ENCODE results near the gene LILRA1. TPM values are rescaled to one million over a fixed set of nuclear protein-coding genes. Genes with fewer than 3 reads are reported as not detected.
A peak's percentile ranks its signal among the peaks of the same experiment; 100 is the strongest.

The LILRA1 gene
- total RNA-seq, 6 experiments from 2014 or later: 0.62 to 2.7 (median 1.0) TPM

DNA sequence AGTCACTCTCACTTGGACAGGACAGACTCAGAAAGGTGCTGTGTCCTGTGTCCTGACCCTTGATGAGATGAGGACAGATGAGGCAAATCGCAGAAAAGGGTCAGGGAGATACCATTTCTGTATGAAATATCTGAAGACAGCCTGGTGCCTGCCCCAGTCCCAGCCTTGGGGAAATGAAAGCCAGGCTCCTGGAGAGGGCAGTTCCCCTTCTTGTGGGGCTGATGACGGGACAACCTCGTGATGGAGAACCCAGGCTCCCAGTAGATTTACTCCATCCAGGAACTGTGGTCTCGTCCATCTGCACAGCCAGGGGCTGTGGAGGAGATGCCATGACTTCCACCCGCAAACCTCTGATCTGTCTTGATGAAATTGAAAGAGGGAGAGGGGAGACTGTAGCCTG lies 50.6 kb downstream of the LILRA1 start:
- DNase-seq (no peak), ATAC-seq (peak; percentile 54 to 78 (median 72))
- Histone ChIP-seq H3K27ac (no peak overlapping the region), H3K4me1 (no peaks in the 10 kb centered on the region), H3K9me3 (no peaks in the 10 kb centered on the region), H3K27me3 (no peaks in the 10 kb centered on the region), H3K36me3 (no peaks in the 10 kb centered on the region), H3K4me3 (no peak overlapping the region)
- no peak for TF ChIP-seq POLR2A (IDR thresholded peaks at IDR 0.05)
- TF ChIP-seq, protein P1, sequence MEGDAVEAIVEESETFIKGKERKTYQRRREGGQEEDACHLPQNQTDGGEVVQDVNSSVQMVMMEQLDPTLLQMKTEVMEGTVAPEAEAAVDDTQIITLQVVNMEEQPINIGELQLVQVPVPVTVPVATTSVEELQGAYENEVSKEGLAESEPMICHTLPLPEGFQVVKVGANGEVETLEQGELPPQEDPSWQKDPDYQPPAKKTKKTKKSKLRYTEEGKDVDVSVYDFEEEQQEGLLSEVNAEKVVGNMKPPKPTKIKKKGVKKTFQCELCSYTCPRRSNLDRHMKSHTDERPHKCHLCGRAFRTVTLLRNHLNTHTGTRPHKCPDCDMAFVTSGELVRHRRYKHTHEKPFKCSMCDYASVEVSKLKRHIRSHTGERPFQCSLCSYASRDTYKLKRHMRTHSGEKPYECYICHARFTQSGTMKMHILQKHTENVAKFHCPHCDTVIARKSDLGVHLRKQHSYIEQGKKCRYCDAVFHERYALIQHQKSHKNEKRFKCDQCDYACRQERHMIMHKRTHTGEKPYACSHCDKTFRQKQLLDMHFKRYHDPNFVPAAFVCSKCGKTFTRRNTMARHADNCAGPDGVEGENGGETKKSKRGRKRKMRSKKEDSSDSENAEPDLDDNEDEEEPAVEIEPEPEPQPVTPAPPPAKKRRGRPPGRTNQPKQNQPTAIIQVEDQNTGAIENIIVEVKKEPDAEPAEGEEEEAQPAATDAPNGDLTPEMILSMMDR (IDR thresholded peaks at IDR 0.05): no peak
- intact Hi-C loops (cut with DNase I): no loop called here
- 32% methylated on average over 3 of the region's 5 CpGs for WGBS (ENCODE audit: insufficient coverage, low coverage, low lambda C conversion rate, missing lambda C conversion rate)

DNA sequence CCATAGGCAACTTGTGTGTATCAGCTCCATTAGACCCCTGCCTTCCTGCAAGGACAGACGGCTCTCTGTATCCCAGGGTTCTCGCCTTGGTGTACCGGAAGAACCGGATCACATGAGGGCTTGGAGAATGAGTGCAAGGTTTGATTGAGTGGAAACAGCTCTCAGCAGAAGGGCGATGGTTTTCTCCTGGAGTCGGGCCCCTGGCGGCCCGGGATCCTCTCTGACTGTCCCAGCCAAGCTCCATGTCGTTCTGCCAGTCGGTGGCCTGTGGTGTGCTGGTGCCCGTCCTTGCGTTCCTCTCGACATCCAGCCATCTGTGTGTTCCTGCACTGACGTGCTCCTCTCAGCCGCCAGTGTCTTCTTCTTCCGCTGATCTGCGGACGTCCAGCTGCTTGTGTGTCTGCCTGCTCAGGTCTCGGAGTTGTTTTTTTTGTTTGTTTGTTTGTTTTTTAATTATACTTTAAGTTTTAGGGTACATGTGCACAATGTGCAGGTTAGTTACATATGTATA lies 53.0 kb downstream of the LILRA1 start:
- no peak for TF ChIP-seq POLR2A (IDR thresholded peaks at IDR 0.05)
- TF ChIP-seq, protein P1 (IDR thresholded peaks at IDR 0.05): no peak
- Histone ChIP-seq H3K9me3 (no peaks in the 10 kb centered on the region), H3K4me3 (no peak overlapping the region), H3K27ac (no peak overlapping the region), H3K27me3 (no peaks in the 10 kb centered on the region), H3K36me3 (no peaks in the 10 kb centered on the region), H3K4me1 (no peaks in the 10 kb centered on the region)
- WGBS (ENCODE audit: insufficient coverage, low coverage, low lambda C conversion rate, missing lambda C conversion rate): 72% methylated on average over 11 of the region's 19 CpGs
- DNase-seq (no peak), ATAC-seq (no peak)
- intact Hi-C loops (cut with DNase I): no loop called here

DNA sequence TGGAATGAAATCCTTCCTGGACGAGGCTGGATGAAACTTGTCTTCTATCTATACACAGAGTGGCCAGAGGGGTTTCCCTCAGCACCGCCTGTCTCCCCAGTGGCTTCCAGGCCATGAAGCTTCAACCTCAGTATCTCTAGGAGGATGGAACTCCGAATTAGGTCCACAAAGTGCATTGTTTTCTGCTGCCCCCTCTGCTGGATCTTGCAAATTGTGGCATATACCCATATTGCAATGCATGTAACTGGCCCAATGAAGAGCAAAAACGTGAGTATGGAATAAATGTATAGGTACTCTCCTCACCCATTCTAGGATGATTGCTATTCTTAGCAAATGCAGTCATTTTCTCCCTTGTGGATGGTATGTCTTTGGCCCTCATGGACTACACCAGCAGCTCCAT lies 54.7 kb downstream of the LILRA1 start:
- H3K27ac ChIP-seq: no peak overlapping the region
- no peaks in the 10 kb centered on the region for H3K9me3 ChIP-seq
- H3K4me1 ChIP-seq: no peaks in the 10 kb centered on the region
- WGBS (ENCODE audit: insufficient coverage, low coverage, low lambda C conversion rate, missing lambda C conversion rate): 49% methylated on average over 4 of the region's 4 CpGs
- TF ChIP-seq, protein P1 (IDR thresholded peaks at IDR 0.05): no peak
- TF ChIP-seq POLR2A (IDR thresholded peaks at IDR 0.05): no peak
- no peaks in the 10 kb centered on the region for H3K27me3 ChIP-seq
- intact Hi-C loops (cut with DNase I): no loop called here
- no peak overlapping the region for H3K4me3 ChIP-seq
- no peaks in the 10 kb centered on the region for H3K36me3 ChIP-seq
- ATAC-seq (no peak), DNase-seq (no peak)

DNA sequence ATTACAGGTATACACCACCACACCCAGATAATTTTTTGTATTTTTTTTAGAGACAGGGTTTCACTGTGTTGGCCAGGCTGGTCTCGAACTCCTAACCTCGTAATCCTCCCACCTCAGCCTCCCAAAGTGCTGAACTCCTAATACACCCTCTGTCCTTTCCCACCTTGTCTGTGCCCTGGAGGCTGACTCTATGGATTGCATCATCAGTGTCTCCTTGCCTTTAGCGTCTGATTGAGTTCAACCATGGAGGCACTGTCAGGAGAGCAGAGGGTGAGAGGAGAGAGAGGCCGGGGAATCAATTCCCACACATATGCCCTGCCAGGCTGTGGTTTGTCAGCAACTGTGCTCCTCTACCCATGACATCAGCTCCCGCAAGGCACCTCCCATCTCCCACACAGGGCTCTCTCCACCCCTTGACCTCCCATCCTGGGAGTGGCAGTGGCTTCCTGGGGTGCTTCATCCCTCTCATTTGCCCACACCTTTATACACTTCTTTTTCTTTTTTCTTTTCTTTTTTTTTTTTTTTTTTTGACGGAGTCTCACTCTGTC lies 56.8 kb downstream of the LILRA1 start:
- H3K36me3 ChIP-seq: no peaks in the 10 kb centered on the region
- no peak for TF ChIP-seq POLR2A (IDR thresholded peaks at IDR 0.05)
- TF ChIP-seq, protein P1 (IDR thresholded peaks at IDR 0.05): no peak
- no peaks in the 10 kb centered on the region for H3K9me3 ChIP-seq
- no peak overlapping the region for H3K4me3 ChIP-seq
- no peaks in the 10 kb centered on the region for H3K27me3 ChIP-seq
- DNase-seq (no peak), ATAC-seq (no peak)
- no peaks in the 10 kb centered on the region for H3K4me1 ChIP-seq
- H3K27ac ChIP-seq: no peak overlapping the region
- 55% methylated on average over 5 of the region's 6 CpGs for WGBS (ENCODE audit: insufficient coverage, low coverage, low lambda C conversion rate, missing lambda C conversion rate)
- intact Hi-C loops (cut with DNase I): no loop called here

Small RNA genes lying within 50 kb of the gene (microRNA-seq; reads per million reads assigned to microRNA genes)
- 0 reads per million in 2 donors for gene MIR8061

Small RNA genes lying within 50 kb of the gene (small RNA-seq; reads per million reads assigned to genes)
- gene AC245036.2 (0 reads per million in 2 experiments), gene AC245036.3 (0 reads per million in 2 experiments), gene MIR8061 (0 reads per million in 2 experiments)

Other genes with a start within 250 kb of the LILRA1 start
- gene LAIR1, start 228.7 kb upstream of the LILRA1 start, total RNA-seq: 10 to 100 TPM in 2 of 6 experiments, 1 to 10 TPM in 4; 2.9 to 15.3 (median 4.9) TPM
- under 1 TPM in 5 of 6 experiments, not detected in 1; 0.30 to 0.93 (median 0.35) TPM for gene TTYH1, start 178.2 kb upstream of the LILRA1 start, total RNA-seq
- gene LENG8, start 144.4 kb upstream of the LILRA1 start, total RNA-seq: 10 to 100 TPM; 29.8 to 66.3 (median 41.1) TPM
- gene LENG9, start 129.9 kb upstream of the LILRA1 start, total RNA-seq: 1 to 10 TPM; 1.5 to 5.7 (median 3.3) TPM
- 1 to 10 TPM; 1.3 to 3.7 (median 2.0) TPM for gene CDC42EP5, start 120.3 kb upstream of the LILRA1 start, total RNA-seq
- gene LAIR2, start 90.8 kb upstream of the LILRA1 start, total RNA-seq: under 1 TPM in 1 of 6 experiments, not detected in 5; 0.38 TPM
- gene LILRA2, start 19.8 kb upstream of the LILRA1 start, total RNA-seq: 1 to 10 TPM; 1.4 to 8.3 (median 2.4) TPM
- gene LILRB1, start 36.9 kb downstream of the LILRA1 start, total RNA-seq: 10 to 100 TPM in 1 of 6 experiments, 1 to 10 TPM in 5; 1.7 to 21.9 (median 4.1) TPM
- gene LILRB4, start 69.4 kb downstream of the LILRA1 start, total RNA-seq: 1 to 10 TPM; 1.9 to 9.5 (median 2.5) TPM
- gene KIR3DL3, start 130.8 kb downstream of the LILRA1 start, total RNA-seq: not detected
- not detected for gene KIR2DL3, start 144.9 kb downstream of the LILRA1 start, total RNA-seq
- gene KIR2DL1, start 176.2 kb downstream of the LILRA1 start, total RNA-seq: under 1 TPM in 1 of 6 experiments, not detected in 5; 0.18 TPM
- under 1 TPM in 1 of 6 experiments, not detected in 5; 0.56 TPM for gene KIR2DL4, start 210.0 kb downstream of the LILRA1 start, total RNA-seq
- under 1 TPM in 1 of 6 experiments, not detected in 5; 0.12 TPM for gene KIR3DL1, start 222.8 kb downstream of the LILRA1 start, total RNA-seq
- under 1 TPM in 1 of 6 experiments, not detected in 5; 0.18 TPM for gene KIR2DS4, start 239.0 kb downstream of the LILRA1 start, total RNA-seq